GM18507 (cell line): Measurements from ENCODE around the gene SLC16A7.

Source experiments
- DNase-seq: peaks from one replicate; pipeline ENCODE4 v3.0.0; 2011; ENCODE audit warnings: low read depth; ENCODE audit not compliant: insufficient read length; ENCODE audit errors: extremely low spot score
- FAIRE-seq: peaks from 2 replicates; lab custom pipeline; 2011; peaks lifted over from hg19 to GRCh38; lab: Jason Lieb, UNC

The SLC16A7 gene

DNA sequence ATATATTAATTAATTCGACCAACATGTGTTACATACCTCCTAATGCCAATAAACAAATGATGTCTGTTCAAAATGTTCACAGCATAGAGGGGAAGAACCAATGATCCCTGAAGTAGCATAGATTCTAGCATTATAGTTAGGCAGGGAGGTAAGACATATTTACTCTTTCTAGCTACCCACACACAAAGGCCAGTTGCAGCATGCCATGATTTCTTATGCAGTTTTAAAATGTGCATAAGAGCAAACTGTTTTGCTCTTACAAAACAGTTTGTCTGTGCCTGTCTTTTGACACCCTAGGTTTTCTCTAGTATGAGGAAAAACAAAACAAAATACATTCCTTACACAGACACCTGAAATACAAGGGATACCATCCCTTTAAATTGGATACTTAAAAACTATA lies 61.9 kb downstream of the SLC16A7 start:
- DNase-seq (no peak), FAIRE-seq (peak; percentile 5)

DNA sequence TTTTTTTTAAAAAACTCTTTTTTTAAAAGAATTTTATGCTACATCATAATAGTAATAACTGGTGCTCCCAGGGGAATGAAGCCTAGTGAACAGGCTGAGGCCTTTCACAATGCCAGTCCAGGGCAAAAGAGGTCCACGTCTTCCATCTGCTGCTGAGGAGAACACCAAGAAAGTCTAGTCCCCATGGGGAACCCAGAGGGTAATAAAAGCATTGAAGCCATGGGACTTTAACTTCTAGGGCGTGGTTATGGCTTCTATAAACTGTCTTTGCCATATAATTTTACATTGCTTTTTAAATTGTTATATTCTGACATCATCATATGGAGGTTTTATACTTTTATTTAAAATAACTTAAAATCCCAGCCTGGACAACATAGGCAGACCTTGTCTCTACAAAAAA lies 64.3 kb downstream of the SLC16A7 start:
- no peak for FAIRE-seq
- no peak for DNase-seq

DNA sequence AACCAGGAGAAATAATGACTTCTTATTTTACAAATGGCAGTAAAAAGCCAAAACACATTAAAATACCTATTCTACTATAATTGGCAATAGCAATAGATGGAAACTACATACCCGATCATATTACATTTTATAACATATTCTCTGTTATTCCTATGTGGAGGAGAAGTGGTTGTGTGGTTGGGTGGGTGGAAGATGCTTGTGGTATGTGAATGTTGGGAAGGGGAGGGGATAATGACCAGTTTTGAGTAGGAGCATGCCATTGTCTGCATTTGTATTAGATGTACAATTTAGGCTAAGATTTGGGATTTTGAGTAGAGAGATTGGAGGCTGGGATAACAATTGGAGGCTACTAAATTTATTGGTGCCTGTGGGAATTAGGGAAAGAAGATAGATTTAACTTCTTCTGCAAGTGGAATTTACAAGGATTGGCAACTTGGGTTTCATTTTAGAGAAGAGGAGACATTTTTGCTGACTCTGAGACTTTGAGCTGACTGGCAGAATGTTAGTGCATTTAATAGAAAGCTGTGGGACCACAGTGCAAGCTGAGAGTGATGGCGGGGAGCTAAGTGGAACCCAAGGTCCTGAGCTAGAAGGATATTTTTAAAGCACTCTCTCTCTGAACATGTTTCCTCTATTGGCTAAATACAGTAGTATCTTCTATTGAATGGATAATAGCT lies 65.2 kb downstream of the SLC16A7 start:
- DNase-seq (no peak), FAIRE-seq (no peak)

DNA sequence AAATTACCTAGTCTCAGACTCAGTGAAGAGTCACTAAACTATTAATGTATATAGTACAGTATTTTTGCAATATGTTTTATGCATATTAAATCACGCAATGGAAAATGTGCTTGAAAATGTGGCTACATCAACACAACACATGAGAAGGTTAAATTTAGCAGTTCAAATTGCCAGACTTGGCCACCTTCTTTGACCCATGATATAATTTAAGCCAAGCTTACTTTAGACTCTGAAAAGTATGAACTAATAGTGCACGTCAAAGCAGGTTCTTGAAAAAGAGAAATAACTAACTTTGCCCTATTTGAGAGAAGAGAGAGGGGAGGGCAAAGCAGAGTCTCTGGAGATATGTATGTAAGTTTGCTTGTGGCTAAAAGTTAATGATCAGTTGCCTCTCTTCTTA lies 68.7 kb downstream of the SLC16A7 start:
- FAIRE-seq: no peak
- DNase-seq: no peak

DNA sequence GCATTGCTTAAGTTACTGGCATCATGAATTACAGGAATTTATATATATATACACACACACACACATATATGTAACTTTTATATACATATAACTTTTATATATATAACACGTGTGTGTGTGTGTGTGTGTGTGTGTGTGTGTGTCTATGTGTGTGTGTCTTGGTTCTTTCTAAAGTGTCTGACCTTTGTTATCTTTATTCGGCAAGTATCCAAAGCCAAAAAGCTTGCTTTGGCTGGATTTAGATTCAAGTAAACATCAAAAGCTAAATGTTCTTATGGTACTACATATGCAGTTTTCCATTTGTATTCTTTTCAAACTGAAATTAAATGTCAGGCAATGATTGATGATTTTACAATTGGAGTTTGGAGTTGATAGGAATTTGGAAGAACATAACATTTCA lies 69.9 kb downstream of the SLC16A7 start:
- FAIRE-seq (no peak), DNase-seq (no peak)

DNA sequence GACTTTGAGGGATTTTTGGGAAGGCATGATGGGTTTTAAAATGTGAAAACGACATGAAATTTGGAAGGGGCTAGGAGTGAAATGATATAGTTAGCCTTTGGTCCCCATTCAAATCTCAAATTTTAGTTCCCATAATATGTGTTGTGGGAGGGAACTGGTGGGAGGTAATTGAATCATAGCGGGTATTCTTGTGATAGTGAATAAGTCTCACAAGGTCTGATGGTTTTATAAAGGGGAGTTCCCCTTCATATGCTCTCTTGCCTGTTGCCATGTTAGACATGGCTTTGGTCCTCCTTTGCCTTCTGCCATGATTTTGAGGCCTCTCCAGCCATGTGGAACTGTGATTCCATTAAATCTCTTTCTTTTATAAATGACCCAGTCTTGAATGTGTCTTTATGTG lies 72.8 kb downstream of the SLC16A7 start:
- DNase-seq (no peak), FAIRE-seq (no peak)

DNA sequence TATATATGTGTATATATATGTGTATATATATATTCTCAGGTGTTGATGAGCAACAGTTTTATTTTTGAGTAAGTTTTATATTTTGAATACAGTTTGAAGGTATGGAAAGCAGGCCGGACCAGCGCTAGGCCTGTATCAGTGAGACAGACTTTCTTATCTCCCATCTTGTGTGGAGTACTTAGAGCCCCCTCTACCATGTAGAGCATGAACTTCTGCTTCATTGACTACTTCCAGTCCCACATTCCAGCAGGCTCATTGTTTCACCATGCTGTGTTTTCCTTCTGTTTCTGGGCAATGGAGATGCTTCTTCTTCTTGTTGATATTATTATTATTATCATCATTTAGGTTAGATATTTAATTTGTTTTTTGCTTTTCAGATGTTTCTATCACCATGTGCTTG lies 76.4 kb downstream of the SLC16A7 start:
- FAIRE-seq: no peak
- DNase-seq: no peak

DNA sequence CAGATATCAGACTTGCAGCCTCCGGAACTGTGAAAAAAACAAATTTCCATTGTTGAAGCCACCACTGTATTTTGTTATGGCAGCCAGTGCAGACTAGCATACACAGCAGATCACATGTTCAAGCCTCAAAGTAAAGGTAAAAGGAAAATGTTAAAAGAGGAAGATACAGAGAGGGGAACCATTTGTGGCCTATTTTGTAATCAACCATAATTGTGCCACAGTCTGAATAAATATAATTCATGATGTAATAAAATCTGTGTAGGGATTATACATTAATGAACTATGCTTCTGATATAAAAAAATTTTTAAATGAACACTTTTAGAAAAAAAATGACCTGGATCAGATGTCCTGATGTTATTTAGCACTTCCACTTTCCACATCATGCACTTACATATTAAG lies 79.6 kb downstream of the SLC16A7 start:
- DNase-seq (no peak), FAIRE-seq (no peak)

DNA sequence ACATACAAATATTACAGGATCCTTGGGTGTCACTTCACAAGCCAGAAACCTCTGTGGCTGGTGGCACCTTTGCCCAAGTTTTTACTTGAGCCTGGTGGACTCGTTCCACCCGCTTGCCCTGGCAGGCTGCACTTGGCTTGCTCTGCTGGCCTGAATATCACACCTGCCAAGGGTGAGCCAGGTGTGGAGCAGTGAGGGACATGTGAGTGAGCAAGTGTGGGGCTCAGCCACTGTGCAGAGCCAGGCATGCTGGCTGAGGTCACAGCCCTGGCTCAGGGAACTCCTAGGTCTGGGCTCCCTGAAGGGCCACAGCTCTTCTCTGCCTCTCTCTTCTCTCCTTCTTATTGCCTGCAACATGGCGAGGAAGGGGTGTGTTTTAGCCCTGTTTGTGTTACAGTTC lies 82.0 kb downstream of the SLC16A7 start:
- FAIRE-seq (no peak), DNase-seq (no peak)

DNA sequence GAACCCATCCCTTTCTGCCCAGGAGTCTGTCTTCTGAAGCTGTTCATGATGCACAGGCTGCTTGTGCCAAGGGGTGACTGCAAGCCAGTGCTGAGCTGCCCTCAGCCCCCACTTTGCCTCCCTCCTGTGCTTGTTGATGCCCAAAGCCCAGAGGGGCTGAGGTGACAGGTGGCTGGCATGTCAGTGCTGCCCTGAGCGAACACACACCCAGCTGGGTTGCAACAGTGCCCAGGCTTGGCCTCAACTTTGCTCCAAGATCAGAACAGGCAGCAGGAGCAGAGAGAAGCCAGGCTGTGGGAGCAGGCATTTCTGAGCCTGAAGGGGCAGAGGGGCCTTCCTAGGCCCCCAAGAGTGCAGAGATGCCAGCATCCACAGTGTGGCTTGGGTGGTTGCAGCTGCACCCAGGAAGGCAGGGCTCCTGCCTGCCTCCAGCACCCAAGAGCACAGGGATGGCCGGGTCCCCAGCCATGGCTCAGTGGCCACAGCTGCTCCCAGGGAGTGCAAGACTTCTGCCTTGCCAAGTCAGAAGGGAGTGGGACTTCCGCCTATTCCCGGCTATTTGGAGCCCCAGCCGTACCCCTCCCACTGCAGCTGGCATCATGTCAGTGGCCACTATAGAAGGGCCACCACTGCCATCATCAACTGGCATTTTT lies 83.1 kb downstream of the SLC16A7 start:
- FAIRE-seq (no peak), DNase-seq (no peak)

DNA sequence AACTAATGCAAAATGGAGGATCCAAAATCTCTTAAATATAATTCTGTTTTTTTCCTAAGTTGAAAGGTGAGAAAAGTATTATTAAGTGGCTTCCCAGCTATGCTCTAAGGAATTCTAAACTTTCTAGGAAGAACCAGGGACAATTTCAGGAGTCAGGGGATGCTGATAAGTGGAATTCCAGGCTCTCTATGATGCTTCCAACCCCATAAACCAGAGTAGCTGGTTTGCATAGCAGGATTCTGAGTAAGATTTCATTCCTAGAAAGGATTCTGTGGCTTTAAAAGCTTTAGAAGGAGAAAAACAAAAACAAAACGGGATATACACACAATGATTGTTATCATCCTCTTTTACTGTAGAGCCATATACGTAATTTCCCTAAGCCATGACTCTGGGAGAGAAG lies 93.9 kb downstream of the SLC16A7 start:
- FAIRE-seq (no peak), DNase-seq (no peak)

DNA sequence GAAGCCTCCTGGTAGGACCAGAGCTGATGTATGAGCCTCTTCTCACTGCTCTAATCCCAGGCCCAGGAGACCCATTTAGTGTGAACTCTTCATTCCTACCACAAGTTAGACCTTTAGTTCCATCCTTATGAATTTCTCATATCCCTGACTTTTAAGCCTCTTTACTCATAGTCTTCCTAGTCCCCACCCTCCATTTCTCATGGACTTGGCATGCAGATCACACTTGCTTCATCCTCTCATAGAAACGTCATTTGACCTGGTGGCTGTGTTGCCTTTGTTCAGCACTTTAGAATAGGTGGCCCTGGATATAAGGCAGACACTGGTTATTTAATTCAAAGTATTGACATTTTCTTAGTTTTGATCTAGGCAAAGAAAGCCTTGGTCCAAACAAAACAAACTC lies 99.5 kb downstream of the SLC16A7 start:
- no peak for FAIRE-seq
- no peak for DNase-seq

DNA sequence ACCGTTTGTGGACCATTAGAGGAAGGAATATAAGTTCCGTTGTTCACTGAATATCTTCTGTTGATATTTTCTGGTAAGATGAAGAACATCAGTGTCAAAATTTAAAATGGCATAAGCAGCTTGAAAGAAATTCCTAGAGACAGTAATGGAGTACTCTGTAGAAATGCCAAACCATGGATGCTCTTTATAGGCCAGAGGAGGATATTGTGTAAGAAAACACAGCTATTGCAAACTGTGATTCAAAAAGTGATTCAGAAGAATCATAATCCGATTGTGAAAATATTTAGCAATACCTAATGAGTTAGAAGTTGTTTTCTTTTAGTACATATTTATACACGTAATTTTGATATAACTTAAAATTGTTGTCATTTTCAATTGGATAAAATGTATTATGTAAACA lies 102.8 kb downstream of the SLC16A7 start:
- no peak for DNase-seq

DNA sequence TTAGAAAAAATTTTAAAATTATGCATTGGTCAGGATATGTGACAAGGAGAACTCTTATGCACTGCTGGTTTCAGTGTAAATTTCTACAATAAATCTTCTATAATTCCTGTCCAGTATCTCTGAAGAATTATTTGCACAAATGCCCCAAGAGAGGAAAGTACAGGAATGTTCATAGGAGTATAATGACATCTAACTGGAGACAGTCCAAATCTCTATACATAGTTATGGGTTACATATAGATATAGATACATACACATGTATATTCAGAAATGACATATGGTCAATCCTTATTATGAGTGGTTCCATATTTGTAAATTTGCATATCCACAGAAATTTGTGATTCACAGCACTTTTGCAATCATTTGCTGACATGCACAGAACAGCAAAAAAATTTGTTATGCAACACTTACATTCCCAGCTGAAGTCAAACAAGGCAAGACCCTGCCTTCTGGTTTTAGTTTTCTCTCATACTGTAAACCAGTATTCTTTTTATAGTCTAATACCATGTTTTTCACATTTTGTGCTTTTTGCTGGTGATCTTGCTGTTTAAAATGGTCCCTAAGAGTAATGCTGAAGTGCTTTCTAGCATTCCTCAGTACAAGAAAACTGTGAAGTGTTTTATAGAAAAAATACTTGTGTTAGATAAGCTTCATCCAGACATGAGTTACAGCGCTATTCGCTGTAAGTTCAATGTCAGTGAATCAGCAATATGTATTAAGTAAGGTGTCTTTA lies 103.8 kb downstream of the SLC16A7 start:
- DNase-seq: no peak
- no peak for FAIRE-seq

More for the DNA sequence above, 102.8 kb downstream of the SLC16A7 start:
- no peak for FAIRE-seq

DNA sequence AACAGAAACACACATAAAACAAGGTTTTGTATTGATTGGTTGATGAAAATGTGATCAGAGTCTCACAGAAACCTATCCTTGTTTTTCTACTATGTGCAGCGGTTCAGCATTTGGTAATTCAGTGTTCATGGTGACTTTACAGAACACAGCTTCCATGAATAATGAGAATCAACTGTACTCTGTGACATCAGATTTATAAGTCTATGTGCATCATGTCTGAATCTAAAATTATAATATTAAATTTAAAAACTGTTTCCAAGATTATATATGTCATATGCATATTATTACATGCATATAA lies 104.3 kb downstream of the SLC16A7 start:
- no peak for FAIRE-seq

DNA sequence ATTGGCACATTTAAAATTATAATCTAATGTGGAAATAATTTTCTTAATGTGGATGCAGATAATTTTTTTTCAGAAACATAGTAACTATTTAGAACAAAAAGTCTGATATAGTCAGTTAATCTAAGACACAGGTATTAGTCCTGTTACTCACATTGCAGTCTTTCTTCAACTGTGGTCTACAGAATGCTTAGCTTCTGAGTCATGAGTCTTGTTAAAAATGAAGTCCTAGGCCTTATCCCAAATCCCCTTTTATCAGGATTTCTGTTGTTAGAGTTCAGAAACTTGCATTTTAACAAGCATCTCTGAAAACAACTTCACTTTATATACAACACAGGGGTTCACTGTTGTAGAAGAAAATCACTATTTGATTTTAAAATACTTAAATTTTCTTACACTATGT lies 112.2 kb downstream of the SLC16A7 start:
- DNase-seq (no peak), FAIRE-seq (no peak)

More for the DNA sequence above, 104.3 kb downstream of the SLC16A7 start:
- no peak for DNase-seq

DNA sequence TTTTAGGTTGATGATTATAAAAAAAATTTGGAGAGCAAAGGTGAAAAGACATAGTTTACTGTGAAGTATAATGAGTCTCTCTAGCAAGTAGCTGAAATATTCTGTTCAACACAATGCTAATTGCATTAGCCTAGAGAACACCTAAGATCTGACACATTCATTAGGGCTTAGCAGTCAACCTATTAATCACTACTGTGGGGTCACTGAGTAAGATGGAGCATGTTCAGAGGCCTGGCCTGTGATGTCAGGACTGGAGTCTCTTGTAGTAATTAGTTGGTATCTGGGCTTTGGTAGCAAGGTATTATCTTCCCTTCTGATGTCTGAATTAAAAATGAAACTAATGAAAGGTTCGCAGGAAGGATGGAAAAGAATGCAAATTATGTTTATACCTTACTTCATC lies 112.7 kb downstream of the SLC16A7 start:
- FAIRE-seq (no peak), DNase-seq (no peak)

DNA sequence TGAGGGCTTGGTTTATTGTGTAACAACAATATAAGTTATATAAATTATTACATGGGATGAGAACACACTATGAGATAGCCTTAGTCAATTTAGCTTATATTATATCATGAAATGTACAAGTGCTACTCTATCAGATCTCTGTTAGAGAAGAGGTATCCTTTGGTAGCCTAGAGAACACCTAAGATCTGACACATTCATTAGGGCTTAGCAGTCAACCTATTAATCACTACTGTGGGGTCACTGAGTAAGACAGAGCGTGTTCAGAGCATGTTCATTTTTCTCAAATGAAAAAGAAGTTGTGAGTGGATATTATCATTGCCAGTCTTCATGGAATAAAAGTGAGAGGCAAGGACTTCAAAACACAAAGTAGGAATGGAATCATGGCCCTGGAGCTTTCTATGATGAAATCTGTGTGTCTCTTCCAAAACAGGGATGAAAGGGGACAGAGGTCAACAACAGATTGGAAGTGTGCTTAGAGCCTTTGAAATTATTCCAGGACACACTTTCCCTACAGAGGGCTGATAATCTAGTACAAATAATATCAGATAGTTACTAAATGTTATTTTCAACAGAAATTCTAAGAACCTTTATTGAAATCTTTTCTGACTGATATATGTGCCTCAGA lies 114.3 kb downstream of the SLC16A7 start:
- FAIRE-seq (no peak), DNase-seq (no peak)

DNA sequence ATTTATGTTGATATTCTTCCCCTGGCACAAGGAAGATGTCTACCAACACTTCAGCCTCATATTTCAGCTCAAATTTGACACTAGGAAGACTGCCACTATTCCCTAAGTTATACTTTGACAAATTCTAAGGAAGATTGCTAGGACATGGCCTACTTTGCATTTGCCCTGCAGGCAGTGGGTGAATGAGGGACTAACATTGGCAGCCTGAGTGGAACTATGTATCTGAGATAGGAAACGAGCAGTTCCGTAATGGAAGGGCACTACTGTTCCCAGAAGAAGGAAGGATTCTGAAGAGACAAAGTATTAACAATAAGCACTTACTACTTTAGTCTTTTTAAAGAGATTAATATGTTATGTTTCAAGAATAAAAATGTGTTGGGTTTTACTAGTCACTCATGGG lies 115.1 kb downstream of the SLC16A7 start:
- DNase-seq: no peak
- FAIRE-seq: no peak

DNA sequence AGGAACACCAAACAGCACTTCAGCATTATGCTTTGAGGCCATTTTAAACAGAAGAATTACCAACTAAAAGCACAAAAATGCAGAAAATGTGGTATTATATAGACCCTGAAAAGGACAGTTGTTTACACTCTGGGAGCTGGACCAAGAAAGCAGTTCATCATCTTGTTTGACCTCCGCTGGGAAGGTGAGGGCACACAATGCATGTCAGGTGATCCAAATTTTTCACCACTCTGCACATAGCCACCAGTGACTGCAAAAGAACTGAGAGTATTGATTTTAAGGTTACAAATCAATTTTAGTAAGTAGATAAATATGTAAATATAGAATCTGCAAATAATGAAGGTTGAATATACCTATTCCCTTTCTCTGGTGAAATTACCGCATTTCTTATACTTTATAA lies 119.6 kb downstream of the SLC16A7 start:
- FAIRE-seq: no peak

DNA sequence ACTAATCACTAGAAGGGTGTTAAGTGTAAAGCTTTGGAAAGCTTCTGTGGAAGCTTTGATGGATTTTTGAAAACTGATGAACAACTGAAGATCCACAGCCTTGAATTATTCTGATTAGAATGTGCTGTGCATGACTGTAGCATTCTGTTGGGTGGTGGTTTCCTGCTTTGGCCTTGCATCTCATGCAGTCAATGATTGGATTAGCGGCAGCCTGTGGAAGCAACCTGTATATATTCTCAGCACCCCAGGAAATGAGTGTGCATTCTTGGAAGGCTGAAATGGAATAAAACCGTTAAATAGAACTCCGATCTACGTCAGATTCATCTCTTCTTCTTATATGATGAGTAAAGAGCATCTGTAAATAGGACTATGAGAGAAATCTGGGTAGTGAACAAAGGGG lies 120.2 kb downstream of the SLC16A7 start:
- DNase-seq (no peak), FAIRE-seq (no peak)

More for the DNA sequence above, 119.6 kb downstream of the SLC16A7 start:
- DNase-seq: no peak
